Stomach smooth muscle (tissue), 2 donors: Measurements from ENCODE around the gene WWC1.
"Not testable (repeated sequence)": the region's sequence is repeated elsewhere in the genome, so short reads cannot be mapped to it uniquely, and the experiment has no call there.

Source experiments
- H3K27ac ChIP-seq: one replicate; pipeline ENCODE4 v1.7.0; 2013; ENCODE audit warnings: mild to moderate bottlenecking, low read length, inconsistent platforms
- H3K27me3 ChIP-seq, 2 donors: one replicate each; pipeline ENCODE4 v1.7.0; 2013; ENCODE audit warnings: low read length in 2 of 2; ENCODE audit not compliant: insufficient read depth in 2 of 2, control insufficient read depth in 1 of 2
- H3K36me3 ChIP-seq, 2 donors: one replicate each; pipeline ENCODE4 v1.7.0; 2013; ENCODE audit warnings: low read length in 2 of 2; ENCODE audit not compliant: control insufficient read depth in 2 of 2, insufficient read depth in 2 of 2
- H3K4me1 ChIP-seq: one replicate; pipeline ENCODE4 v1.7.0; 2013; ENCODE audit warnings: low read length; ENCODE audit not compliant: control insufficient read depth, insufficient read depth
- H3K4me3 ChIP-seq, 2 donors: one replicate each; pipeline ENCODE4 v1.7.0; 2013; ENCODE audit warnings: low read length in 2 of 2
- H3K9ac ChIP-seq, 2 donors: one replicate each; pipeline ENCODE4 v1.7.0; 2013; ENCODE audit warnings: low read length in 2 of 2, mild to moderate bottlenecking in 1 of 2
- H3K9me3 ChIP-seq, 2 donors: one replicate each; pipeline ENCODE4 v1.7.0; 2013; ENCODE audit warnings: low read length in 2 of 2; ENCODE audit not compliant: control insufficient read depth in 2 of 2
- donor health status: healthy.
- donor health status: Pancreatic carcinoma.

The WWC1 gene

DNA sequence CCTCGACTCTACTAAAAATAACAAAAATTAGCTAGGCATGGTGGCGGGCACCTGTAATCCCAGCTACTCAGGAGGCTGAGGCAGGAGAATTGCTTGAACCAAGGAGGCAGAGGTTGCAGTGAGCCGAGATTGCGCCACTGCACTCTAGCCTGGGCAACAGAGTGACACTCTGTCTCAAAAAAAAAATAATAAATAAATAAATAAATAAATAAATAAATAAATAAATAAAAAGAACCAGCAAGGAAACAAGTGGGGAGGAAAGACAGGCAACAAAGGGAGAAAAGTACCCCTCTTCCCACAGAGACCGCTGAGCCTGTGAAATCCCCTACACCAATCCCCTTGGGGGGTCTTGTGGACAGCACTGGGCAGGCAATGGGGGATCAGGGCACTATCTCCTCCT is 4.6 kb upstream of the WWC1 start:
- not testable (repeated sequence) for H3K36me3 ChIP-seq, H3K4me1 ChIP-seq, H3K9me3 ChIP-seq, H3K4me3 ChIP-seq, H3K9ac ChIP-seq, H3K27ac ChIP-seq
- peaks cover 7 to 14% of the 10 kb centered on the region in 2 donors for H3K27me3 ChIP-seq

DNA sequence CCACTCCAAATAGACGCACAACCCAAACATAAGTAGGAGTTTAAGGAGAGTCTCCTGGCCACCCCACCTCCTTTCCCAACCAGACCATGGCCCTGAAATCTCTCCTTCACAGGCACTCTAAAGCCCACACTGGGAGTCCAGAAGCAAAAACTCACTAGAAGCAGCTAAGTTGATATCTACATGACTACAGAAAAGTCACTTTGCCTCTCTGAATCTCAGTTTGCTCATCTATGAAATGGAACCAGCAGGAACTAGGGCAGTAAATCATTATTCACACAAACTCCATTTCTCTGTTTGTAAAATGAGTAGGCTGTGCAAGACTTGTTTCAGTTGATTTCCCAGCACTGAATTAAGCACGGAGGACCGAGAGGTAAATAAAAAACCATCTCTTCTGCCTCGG is 4.1 kb upstream of the WWC1 start:
- H3K27me3 ChIP-seq: peaks cover 7 to 17% of the 10 kb centered on the region in 2 donors
- H3K9ac ChIP-seq: no peak overlapping the region
- no peak overlapping the region for H3K4me3 ChIP-seq
- peaks cover 4% of the 10 kb centered on the region for H3K4me1 ChIP-seq
- H3K9me3 ChIP-seq: peaks cover 7 to 8% of the 10 kb centered on the region in 2 donors
- no peaks in the 10 kb centered on the region for H3K36me3 ChIP-seq
- H3K27ac ChIP-seq: no peak overlapping the region

DNA sequence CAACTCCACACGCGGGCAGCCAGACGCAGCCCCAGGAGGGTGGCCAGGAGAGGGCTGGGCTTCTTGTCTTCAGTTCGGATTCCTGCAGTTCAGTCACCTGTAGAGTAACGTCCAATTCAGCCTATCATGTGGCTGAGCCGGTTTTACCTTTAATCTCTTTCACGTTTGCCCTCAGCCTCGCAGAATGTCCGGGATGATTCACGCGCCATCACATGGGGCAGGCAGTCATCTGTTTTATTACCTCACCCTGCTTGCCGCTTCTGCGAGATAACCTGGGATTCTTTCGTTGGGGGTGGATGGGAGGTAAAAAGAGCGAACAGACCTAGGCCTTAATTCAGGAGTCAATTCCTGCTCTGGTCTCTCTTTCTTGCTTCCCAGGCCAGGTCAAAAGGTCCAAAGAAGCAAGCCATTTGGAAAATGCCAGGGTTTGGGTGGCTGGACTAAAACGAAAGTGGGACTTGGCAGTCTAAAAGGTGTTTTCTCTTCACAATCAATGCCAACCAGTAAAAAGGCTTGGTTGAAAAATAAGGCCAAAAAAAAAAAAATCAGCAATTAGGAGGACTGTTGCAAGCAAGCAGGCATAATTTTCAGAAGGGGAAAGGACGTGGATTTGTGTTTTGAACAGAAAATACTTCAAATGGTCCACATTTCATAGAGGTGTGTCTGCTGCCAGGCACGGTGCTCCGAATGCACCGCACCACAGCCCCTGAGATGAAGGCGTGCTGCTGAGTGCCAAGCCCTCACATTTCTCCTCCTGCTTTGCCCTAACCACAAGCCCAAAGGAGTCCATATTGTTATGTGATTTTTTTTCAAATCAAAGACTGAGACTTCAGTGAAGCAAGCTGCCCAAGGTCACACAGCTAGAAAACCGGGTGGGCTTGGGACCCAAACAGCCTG is 2.8 kb upstream of the WWC1 start:
- Histone ChIP-seq H3K27me3 (peaks cover 18 to 28% of the 10 kb centered on the region in 2 donors), H3K27ac (no peak overlapping the region), H3K9ac (no peak overlapping the region), H3K9me3 (peaks cover 7 to 8% of the 10 kb centered on the region in 2 donors), H3K36me3 (no peaks in the 10 kb centered on the region), H3K4me1 (peaks cover 4% of the 10 kb centered on the region), H3K4me3 (no peak overlapping the region)

DNA sequence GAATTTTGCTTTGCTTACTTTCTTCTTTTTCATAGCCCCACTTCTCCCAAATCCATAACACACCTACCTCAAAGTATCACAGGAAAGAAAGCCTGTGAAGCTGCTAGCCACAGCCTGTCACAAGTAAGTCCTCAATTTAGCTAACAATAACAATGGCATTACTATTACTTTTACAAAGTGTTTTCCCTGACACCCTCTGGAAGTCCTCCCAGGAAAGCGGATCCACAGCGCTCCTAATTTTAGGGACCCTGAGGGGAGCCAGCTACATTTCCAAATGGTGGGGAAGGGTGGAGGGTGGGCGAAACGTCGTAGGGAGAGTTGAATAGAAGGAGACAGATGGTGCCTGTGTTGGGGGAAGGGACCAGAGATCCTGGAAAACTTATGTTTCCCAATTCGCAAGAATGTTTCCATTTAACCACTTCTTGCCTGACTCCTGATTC is 523 bp upstream of the WWC1 start:
- Histone ChIP-seq H3K27ac (no peak overlapping the region), H3K36me3 (no peaks in the 10 kb centered on the region), H3K4me1 (peaks cover 4% of the 10 kb centered on the region), H3K9me3 (peaks cover 0 to 3% of the 10 kb centered on the region in 2 donors), H3K4me3 (no peak overlapping the region), H3K27me3 (peaks cover 22 to 33% of the 10 kb centered on the region in 2 donors), H3K9ac (no peak overlapping the region)

DNA sequence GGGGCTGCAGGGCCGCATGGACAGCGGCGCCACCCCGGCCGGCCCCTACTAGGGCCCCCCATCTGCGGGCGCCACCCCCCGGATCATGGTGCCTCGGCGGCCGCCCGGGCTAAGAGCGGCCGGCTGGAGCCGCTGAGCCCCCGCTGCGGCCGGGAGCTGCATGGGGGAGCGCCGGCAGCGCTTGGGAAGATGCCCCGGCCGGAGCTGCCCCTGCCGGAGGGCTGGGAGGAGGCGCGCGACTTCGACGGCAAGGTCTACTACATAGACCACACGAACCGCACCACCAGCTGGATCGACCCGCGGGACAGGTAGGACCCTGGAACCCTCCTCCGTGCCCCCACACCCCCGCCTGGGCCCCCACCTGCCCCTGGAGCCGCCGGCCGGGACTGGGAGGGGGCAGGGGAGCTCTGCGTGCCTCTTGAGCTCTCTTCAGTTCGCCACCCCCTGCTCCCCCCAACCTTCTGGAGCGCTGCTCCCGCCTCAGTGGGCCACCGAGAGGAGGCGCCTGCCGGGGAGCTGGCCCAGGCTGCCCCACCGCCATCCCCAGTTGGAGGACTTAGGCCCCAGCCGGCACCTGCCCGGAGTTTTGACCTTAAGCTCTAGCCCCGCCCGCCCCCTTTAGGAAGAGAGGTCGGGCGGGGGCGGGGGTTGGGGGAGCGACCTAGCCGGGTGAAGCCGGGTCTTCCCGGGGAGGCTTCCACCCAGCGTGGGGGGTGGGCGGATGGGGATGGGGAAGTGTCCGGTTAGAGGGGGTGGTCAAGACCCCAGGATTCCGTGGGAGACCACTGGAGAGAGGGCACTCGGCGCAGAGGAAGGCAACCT is 730 bp downstream of the WWC1 start:
- H3K9ac ChIP-seq: no peak overlapping the region
- no peak overlapping the region for H3K27ac ChIP-seq
- no peaks in the 10 kb centered on the region for H3K36me3 ChIP-seq
- no peaks in the 10 kb centered on the region for H3K9me3 ChIP-seq
- peaks cover 19 to 30% of the 10 kb centered on the region in 2 donors for H3K27me3 ChIP-seq
- H3K4me1 ChIP-seq: peaks cover 4% of the 10 kb centered on the region
- H3K4me3 ChIP-seq: peak overlapping the region in 1 of 2 donors; percentile 66

DNA sequence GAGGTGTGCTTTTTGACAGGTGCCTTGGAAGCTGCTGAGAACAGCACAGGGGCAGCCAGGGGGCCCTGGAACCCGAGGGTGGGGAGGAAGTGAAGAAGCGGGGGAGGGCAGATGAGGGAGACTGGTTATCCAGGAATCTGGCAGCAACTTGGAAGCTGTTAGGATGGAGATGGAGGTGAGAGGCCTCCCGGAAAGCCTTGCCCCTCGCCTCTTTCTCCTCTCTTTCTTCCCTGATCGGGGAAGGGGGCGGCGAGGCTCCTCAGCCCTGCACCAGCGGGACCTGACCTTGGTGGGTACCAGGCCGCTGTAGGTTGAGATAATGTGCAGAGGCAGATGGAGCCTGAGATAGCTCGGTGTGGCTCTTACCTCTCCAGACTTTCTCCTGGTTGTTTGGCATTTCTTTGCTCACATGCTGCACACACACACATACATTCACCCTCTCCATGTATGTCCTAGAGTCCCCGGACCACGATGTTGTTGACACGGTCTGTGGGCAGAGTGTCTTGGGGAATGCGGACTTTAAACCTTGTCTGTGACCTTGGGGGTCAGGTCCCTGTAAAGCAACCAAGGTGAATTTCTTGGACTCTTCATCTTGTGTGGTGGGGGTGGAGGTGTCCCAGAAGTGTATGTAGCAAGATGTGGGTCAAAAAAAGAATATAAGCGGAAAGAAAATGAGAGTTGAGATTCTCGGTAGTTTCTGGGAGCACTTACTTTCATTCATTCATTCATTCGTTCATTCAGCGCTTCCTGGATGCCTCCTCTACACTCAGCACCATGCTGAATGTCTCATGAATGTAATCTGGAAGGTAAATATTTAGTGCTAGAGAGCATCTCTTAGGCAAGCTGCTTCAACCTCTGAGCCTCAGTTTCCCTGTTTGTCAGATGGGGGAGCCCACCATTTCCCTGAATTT is 1.6 kb downstream of the WWC1 start:
- Histone ChIP-seq H3K36me3 (no peaks in the 10 kb centered on the region), H3K4me1 (peaks cover 4% of the 10 kb centered on the region), H3K4me3 (no peak overlapping the region), H3K9ac (no peak overlapping the region), H3K27ac (no peak overlapping the region), H3K9me3 (no peaks in the 10 kb centered on the region), H3K27me3 (peaks cover 19 to 26% of the 10 kb centered on the region in 2 donors)

DNA sequence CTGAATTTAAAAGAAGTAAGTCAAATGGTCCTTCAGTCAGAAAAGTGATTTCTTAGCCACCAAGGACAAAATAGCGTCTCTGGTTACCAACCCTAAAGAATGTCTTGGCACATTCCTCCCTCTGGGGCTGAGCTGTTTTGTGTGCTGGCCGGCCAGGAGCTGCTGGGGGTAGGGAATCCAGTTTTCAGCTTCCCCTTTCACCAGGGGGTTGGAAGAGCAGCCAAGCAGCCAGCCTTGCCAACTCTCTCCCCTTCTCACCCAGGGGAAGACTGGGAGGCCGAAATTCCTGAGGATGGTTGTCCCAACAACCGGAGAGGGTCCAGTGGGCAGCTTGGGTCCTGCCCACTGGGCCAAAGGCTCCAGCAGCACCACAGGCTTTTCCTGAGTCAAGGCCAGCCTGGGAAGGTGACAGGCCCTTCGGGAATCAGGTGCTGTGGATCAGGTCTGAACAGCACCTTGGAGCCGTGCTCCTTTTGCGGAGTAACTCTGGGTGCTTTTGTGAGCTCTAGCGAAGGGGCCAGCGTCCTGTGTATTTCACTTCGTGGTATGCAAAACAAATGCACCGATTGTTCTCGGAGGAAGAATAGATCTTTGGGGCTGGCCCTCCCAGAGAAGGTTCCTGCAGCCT is 4.2 kb downstream of the WWC1 start:
- no peaks in the 10 kb centered on the region for H3K9me3 ChIP-seq
- H3K4me3 ChIP-seq: no peak overlapping the region
- no peaks in the 10 kb centered on the region for H3K36me3 ChIP-seq
- H3K4me1 ChIP-seq: peaks cover 4% of the 10 kb centered on the region
- H3K27ac ChIP-seq: no peak overlapping the region
- H3K9ac ChIP-seq: no peak overlapping the region
- peaks cover 19 to 31% of the 10 kb centered on the region in 2 donors for H3K27me3 ChIP-seq

DNA sequence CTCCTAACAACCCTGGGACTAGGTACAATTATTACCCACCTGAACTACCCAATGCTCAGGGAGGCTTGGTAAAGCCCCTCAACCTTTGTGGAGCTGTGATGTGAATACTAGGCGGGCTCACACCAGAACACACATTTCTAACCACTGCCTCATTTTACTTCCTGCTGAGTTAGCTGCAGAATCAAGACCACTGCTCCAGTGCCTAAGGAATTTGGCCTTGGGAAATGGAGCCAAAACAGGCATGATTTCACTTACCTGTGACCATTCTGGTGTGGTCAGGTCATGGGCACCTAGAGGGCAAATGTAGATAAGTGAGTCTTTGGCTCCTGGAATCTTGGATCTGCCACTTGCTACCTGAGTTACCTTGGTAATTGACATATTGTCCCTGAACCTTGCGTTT is 5.2 kb downstream of the WWC1 start:
- H3K27ac ChIP-seq: no peak overlapping the region
- no peak overlapping the region for H3K9ac ChIP-seq
- no peaks in the 10 kb centered on the region for H3K36me3 ChIP-seq
- no peaks in the 10 kb centered on the region for H3K4me1 ChIP-seq
- peaks cover 15 to 23% of the 10 kb centered on the region in 2 donors for H3K27me3 ChIP-seq
- H3K9me3 ChIP-seq: no peaks in the 10 kb centered on the region
- no peak overlapping the region for H3K4me3 ChIP-seq

DNA sequence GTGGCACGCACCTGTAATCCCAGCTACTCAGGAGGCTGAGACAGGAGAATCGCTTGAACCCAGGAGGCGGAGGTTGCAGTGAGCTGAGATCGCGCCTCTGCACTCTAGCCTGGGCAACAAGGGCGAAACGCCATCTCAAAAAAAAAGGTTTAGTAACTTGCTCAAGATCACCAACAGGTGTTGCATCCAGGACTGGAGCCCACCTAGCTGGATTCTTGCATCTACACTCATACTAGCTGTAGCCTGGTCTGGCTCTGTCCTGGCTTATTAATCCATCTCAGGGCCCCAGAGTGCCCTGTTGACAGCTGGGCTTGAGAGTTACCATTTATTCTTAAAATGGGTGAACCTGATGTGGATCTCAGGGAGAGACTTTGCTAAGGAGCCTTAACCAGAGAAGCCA is 7.5 kb downstream of the WWC1 start:
- no peak overlapping the region for H3K9ac ChIP-seq
- H3K9me3 ChIP-seq: no peaks in the 10 kb centered on the region
- H3K4me1 ChIP-seq: no peaks in the 10 kb centered on the region
- peaks cover 1 to 12% of the 10 kb centered on the region in 2 donors for H3K27me3 ChIP-seq
- H3K36me3 ChIP-seq: no peaks in the 10 kb centered on the region
- no peak overlapping the region for H3K4me3 ChIP-seq
- H3K27ac ChIP-seq: no peak overlapping the region

DNA sequence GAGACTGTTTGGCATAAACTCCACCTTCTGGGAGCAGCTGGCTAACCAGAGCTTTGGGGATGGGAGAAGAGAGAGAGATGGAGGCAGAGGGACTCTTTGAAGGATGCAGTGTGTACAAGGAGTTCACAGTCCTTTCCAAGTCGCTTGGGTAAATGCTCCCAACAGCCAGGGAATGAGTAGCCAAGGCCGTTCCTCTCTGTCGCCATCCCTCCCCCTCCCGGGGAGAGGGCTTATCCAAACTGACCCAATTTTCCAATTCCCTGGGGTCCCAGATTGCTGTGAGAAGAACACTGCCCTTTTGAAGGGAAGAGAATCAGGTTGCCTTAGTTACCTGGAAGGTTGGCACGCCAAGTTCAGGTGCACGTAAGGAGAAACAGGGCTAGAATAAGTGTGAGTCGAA is 7.9 kb downstream of the WWC1 start:
- Histone ChIP-seq H3K4me1 (no peaks in the 10 kb centered on the region), H3K27me3 (peaks cover 0 to 12% of the 10 kb centered on the region in 2 donors), H3K27ac (no peak overlapping the region), H3K9me3 (no peaks in the 10 kb centered on the region), H3K36me3 (no peaks in the 10 kb centered on the region), H3K9ac (no peak overlapping the region), H3K4me3 (no peak overlapping the region)
